GM21529 (cell line): ENCODE results near the gene UGT1A10.

Source experiments
- ATAC-seq: cut with Tn5 transposase; IDR thresholded peaks from one replicate; pipeline ENCODE4 v1.9.1; 2021; ENCODE audit not compliant: unreplicated experiment

UGT1A10 gene

GRCh38 chr2:233819884-233820773, 183.9 kb downstream of the UGT1A10 start:
- ATAC-seq = no peak

GRCh38 chr2:233820774-233821105, 184.5 kb downstream of the UGT1A10 start:
- no peak for ATAC-seq

GRCh38 chr2:233821196-233821595, 184.9 kb downstream of the UGT1A10 start:
- ATAC-seq = no peak

- no peak for ATAC-seq
Observed at GRCh38 chr2:233821709-233822100, 185.5 kb downstream of the UGT1A10 start.

- ATAC-seq = no peak
Observed at GRCh38 chr2:233822101-233822771, 186.0 kb downstream of the UGT1A10 start.
